COLO668 (cell line): Measurements from ENCODE around the gene UTP25.
A peak's percentile ranks its signal among the peaks of the same experiment; 100 is the strongest.
"Not testable (repeated sequence)": the region's sequence is repeated elsewhere in the genome, so short reads cannot be mapped to it uniquely, and the experiment has no call there.

Source experiments
- DNase-seq: peaks from one replicate; lab custom pipeline; 2025; ENCODE audit not compliant: unreplicated experiment; lab: John Stamatoyannopoulos, UW

Gene UTP25, protein sequence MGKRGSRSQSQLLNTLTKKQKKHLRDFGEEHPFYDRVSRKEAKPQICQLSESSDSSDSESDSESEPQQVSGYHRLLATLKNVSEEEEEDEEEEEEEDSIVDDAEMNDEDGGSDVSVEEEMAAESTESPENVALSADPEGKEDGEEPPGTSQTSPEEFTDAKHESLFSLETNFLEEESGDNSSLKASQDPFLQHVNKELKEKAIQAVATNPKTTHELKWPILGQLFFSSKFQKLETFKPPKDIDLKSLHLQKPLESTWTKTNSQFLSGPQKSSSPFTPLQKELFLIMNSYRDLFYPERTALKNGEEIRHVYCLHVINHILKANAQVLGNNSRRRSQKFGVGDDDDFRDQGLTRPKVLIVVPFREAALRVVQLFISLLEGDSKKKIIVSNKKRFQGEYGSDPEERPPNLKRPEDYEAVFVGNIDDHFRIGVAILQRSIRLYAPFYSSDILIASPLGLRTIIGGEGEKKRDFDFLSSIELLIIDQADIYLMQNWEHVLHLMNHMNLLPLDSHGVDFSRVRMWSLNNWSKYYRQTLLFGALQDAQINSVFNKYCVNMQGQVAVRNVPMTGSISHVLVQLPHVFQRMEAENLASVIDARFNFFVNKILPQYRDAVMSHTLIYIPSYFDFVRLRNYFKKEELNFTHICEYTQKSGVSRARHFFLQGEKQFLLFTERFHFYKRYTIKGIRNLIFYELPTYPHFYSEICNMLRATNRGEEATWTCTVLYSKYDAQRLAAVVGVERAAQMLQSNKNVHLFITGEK

GRCh38 chr1:209827384-209828262 lies at the start of gene UTP25:
TSS of gene UTP25 (plus strand) at chr1:209827972. CDS start at chr1:209828064, 92 bp downstream.
- DNase-seq: peak; percentile 97

- no peak for DNase-seq
These were observed 49.7 kb upstream of the UTP25 start for GRCh38 chr1:209778102-209778501.

- DNase-seq: no peak
These were observed 47.5 kb upstream of the UTP25 start for GRCh38 chr1:209780268-209780667.

- no peak for DNase-seq
These were observed 44.4 kb upstream of the UTP25 start for GRCh38 chr1:209783386-209783785.

GRCh38 chr1:209784265-209785169 lies 43.3 kb upstream of the UTP25 start, which contains the start of gene C1orf74:
TSS of gene C1orf74 (minus strand) at chr1:209784559. CDS start at chr1:209783634, 925 bp downstream.
- DNase-seq: peak; percentile 99

- DNase-seq: no peak
These were observed 42.2 kb upstream of the UTP25 start for GRCh38 chr1:209785592-209785991.

DNA sequence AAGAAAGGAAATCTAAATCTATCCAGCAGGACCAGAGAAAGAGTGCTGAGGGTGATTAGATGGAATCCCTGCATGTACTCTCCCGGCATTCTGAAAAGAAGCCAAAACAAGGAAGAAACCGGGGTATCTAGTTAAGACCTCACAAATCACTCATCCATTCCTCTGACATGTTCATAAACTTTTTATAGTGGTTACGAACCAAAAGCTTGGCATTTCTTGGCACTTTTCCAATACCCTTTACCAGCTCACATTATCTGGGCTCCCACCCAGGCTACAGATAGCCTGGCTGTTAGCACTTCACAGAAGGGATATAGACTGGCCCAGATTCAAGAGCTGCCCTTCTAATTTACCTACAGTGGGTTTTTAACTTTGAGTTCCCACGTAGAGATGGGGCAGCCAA lies 41.6 kb upstream of the UTP25 start:
- no peak for DNase-seq

DNA sequence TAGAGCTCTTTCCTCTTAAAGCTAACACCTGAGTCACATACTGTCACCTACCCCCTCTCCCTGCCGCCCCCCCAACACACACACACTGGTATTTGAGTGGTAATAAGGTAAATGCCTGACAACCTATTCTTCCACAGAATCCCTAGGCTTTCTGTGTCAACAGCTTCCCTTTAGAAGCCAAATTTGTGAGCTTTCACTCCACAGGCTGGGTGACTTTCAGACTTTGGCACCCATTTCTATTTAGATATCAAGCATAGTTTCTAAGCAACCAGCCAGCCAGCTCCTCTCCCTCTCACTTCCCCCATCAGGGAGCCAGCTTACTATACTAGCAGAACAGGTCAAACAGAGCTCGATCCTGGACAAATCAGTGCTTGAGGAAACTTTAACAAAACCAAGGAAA lies 40.2 kb upstream of the UTP25 start:
- DNase-seq: no peak

GRCh38 chr1:209789245-209789644 lies 38.5 kb upstream of the UTP25 start:
- DNase-seq: no peak

- no peak for DNase-seq
These were observed 37.2 kb upstream of the UTP25 start for GRCh38 chr1:209790286-209791193.

DNA sequence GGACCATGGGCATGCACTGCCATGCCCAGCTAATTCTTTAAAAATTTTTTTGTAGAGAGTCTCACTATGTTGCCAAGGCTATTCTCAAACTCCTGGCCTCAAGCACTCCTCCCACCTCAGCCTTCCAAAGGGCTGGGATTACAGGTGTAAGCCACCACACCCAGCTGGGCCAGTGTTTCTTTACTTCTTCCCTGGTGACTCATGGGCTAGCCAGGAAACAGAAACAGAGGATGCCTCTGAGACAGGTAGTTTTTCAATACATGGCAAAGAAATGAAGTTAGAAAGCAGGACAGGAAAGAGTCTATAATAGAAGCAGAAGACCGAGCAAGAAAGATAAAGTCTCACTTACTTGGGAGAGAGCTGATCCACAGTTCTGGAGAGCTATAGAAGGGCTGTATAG lies 35.9 kb upstream of the UTP25 start:
- DNase-seq: no peak

GRCh38 chr1:209793711-209794110 lies 34.1 kb upstream of the UTP25 start:
- DNase-seq: not testable (repeated sequence)

GRCh38 chr1:209797978-209798639 lies 29.7 kb upstream of the UTP25 start:
- DNase-seq: no peak

DNA sequence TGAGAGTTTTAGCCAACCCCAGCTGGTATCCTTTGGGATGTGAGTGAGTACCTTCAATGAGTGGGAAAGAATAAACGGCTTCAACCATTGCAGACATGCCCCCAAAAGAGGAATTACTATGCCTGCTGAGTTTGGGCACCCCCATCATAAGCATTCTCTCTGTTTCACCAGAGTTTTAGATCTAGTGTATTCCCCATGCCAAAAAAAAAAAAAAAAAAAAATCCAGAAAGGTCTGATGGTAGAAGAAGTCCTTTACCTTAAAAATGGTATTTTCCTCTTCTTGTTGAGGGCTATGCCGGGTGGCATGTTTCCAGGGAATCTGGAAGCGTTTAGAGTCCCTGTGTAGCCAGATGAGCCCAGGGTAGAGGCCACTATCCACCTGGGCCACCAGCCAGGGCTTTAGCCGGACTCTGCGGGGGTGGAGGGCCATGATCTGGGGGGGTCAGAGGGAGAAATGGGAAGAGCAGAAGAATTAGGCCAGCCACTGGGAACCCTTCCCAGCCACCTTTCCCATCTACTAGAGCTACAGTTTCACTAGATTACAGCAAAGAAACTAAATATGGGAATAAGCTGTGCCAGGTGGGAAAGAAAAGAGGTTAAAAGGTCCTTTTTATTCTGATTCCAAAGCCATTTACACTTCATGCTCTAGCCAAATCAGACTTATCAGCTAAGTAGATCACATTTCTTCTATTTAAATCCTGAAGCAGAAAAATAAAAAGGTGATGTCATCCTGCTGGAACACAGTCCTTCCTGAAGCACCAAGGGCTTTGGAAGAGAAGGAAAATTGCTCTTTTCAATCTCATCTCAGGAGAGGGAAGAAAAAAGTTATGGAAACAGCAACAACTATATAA lies 26.6 kb upstream of the UTP25 start:
- no peak for DNase-seq

DNA sequence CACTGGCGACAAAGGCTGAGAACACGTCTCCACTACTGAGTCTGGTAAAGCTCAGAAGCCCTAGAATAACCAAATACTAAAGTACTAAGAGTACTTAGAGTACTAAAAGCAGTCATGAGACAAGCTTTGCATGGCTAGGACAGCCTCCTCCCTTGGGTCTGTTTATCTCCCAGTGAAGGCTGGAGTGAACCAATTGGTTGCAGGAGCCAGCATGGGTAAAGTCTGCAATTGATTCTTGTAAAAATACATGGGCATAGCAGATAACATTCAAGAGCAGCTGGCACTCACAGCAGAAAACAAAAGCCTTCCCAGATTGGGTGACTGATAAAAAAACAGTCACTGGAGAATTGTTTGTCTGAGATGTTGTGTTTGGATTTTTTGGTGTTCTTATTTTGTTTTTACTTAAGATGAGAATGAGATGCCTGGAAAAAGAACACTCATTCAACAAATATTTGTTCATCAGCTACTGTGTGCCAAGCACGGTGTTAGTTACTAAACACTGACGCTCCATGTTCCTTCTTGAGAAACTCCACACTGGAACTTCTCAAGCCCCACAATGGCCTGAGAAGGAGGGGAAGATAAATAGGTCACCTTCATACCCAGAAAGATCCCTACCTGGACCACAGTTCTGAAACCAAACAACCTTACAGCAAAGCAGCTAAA lies 25.5 kb upstream of the UTP25 start:
- DNase-seq: no peak

DNA sequence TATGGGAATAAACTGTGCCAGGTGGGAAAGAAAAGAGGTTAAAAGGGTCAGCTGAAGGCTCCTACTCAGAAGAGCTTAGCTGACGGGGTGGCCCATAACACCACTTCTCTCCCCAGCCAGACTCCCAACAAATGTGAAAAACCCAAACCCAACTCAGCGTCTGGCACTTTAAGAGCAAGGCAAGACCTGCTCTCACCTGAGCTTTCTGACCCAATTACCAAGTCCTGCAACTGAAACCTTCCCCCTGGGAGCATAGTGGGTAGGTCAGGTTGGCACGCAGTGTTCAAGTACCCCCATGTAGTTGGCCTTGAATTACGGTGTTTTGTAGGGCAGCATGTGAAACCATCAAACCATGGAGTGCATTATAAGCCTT lies 25.0 kb upstream of the UTP25 start:
- no peak for DNase-seq

DNA sequence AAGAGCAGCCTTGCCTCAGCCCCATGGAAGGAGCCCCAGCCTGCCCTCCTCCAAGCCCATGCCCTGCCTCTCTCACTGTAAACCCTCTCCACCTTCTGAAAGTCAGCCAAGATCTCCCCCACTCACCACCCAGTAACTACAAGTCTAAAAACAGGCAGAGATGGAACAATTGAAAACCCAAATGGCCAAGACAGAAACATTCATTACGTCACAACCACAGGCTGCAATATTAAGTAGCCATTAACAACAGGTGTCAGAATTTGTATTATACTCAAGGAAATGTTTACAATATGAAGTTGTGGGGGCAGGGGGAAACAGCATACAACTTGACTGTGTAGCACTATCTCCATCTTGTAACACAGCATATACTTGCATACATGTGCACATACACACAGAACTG lies 24.2 kb upstream of the UTP25 start:
- no peak for DNase-seq
